ENCODE data around the gene SH3BGRL3.

SH3BGRL3 gene

GRCh38 chr1:26277719-26278118, 2.2 kb upstream of the SH3BGRL3 start:
- no peak for DNase-seq (ENCODE audit: low spot score)

GRCh38 chr1:26278303-26278702, 1.6 kb upstream of the SH3BGRL3 start:
- no peak for DNase-seq (ENCODE audit: low spot score)

- no peak for DNase-seq (ENCODE audit: low spot score)
Observed at GRCh38 chr1:26278724-26279455, 996 bp upstream of the SH3BGRL3 start.

- DNase-seq (ENCODE audit: low spot score) = no peak
Observed at GRCh38 chr1:26280333-26281042, 602 bp downstream of the SH3BGRL3 start.

DNA sequence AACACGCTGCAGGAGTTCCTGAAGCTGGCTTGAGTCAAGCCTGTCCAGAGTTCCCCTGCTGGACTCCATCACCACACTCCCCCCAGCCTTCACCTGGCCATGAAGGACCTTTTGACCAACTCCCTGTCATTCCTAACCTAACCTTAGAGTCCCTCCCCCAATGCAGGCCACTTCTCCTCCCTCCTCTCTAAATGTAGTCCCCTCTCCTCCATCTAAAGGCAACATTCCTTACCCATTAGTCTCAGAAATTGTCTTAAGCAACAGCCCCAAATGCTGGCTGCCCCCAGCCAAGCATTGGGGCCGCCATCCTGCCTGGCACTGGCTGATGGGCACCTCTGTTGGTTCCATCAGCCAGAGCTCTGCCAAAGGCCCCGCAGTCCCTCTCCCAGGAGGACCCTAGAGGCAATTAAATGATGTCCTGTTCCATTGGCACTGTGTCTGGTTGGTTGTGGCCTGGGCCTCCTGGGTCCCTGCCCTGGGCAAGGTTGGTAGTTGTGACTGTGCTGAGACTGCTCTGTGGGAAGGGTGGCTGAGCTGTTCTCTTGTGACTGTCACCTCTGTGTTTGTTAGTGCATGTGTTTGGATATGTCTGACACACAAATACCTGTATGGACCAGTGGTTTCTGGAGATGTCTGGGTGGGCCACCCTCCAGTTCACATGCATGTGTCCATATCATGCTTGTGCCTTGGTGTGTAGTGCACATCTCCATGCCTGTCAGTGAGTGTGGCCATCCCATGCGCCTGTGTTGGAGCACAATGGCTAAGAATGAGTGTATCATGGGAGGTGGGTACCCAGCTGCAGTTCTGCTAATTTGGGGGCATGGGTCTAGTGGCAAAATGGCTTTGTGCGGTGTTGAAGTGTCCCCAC, 1.4 kb downstream of the SH3BGRL3 start:
- no peak for DNase-seq (ENCODE audit: low spot score)

DNA sequence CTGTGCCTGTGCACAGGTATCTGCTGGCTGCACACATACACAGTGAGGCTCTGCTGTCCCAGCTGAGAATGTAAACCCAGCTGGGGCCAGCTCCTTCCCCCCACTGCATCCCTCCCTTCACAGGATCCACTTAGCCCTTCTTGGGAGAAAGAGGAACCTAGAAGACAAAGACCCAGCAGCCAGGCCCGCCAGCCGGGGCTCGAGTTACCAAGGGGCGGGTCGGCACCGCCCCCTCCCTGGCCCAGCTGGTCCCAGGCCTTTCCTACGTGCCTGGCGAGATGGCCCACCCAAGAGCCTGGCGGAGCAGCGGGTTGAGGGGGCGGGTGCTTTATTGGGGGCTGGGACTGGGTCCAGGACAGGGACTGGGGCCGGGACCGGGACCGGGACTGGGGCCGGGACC, 2.1 kb downstream of the SH3BGRL3 start:
- no peak for DNase-seq (ENCODE audit: low spot score)

DNA sequence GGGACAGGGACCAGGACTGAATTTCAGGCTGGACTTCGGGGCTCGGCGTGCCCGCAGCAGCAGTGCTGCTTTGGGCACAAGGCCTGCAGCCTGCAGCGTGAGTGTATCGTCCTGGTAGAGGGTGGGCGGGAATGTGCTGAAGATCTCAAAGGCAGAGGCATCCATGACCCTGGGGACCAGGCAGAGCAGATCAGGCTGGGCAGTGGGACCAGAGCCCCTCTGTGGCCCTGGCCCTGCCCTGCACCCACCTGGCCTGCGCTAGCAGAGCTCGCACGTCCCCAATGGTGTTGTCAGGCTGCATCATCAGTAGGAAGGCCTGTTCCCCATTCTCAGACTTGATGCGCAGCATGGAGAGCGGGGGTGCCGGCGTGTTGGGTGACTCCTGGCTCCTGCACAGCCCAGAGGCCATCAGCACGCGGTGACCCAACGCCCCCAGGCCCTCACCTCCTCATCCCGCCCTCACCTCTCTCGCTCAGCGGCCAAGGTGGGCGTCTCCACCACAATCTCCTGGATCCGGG, 2.6 kb downstream of the SH3BGRL3 start:
- no peak for DNase-seq (ENCODE audit: low spot score)

- DNase-seq (ENCODE audit: low spot score) = no peak
Observed at GRCh38 chr1:26283279-26283853, 3.5 kb downstream of the SH3BGRL3 start.

DNA sequence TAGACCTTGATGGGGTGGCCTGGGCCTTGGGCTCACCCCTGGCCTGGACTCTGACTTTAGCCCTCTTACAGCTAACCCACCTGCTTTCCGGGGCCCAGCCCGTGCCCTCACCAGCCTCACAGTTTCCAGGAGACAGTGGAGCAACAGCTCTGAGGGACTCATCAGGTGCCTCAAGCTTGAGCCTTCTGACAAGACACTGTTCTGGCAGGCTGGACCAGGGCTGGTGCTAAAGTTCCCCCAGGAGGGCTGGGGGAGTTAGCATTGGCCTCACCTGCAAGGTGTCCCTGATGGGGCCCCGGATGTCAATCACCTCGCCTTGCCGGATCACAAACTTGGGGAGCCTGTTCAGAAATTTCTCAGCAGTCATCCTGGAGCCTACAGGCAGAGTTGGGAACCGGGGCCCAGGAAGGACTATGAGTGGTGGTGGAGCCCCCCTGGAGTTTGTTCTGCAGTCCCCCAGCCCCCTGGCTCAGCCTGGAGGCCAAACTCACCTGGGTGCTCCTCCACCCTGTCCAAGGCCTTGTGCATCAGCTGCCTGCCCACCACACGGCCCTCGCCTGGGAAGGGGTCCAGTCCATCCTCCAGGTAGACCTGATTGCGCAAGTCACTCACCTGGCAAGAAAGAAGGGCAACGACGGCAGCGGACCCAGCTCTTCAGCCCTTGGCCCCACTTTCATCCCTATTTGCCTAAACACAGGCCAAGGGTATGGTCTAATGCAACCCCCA, 4.1 kb downstream of the SH3BGRL3 start:
- no peak for DNase-seq (ENCODE audit: low spot score)

DNA sequence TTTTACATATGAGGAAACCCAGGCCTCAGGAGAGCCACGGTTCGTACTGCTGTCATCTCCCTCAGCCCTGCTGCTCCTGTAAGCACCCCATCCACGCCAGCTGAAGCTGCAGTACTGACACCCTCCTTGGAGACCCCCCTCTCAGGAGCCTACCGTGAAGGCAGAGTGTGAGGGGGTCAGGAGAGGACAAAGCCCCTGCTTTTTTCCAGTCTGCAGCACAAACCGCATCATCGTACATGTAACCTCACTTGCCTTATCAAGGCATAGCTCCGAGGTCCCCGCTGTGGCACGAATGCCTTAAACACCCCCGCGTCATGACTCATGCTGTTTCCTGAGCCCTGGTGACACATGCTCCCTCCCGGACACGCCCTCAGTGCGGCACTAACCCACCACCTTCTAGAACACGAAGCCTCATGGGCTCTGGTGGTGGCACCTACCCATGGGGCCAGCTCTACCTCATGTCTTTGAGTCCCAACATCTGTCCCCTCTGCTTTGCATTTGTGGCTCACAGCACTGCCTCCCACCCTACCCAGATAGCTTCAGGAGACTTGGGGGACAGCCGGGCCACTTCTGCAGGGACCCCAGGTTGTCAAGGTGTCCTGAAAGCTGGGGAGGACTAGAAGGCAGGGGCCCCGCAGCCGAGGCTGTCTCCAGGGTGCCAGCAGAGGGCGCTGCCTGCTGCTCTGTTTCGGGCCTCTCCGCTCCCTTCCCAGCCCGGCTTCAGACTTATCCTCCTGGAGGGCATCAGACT, 4.9 kb downstream of the SH3BGRL3 start:
- DNase-seq (ENCODE audit: low spot score) = peak; percentile 44

DNA sequence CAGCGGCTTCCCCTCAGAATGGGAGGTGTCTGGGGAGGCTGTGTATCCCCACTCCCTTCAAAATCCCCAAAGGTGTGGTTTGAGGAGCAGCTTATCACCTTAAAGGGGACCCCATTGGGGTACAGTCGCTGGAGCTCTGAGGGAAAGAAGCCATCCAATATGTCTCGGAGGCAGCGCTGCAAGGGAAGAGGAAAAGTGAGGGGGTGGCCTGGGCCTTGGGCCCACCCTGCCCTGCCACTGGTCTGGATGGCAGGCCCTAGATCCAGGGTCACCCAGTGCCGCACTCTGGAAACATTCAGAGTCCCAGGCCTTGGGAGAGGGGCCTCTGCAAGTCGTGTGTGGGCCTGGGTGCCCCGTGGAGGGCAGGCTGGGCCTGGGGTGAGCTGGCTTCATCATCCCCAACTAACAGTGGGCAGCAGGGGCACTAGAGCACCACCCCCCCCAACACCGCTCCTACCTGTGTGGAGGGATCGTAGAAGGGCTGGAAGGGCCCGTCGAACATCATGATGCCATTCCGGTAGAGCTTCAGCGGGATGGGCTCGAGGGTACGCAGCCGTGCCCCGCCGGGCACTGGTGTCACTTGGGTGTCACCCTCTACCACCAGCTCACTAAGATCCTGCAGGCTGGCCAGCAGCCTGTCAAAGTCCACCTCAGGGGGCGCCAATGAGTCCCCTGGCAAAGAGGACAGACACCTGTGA, 5.6 kb downstream of the SH3BGRL3 start:
- DNase-seq (ENCODE audit: low spot score) = peak; percentile 29

DNA sequence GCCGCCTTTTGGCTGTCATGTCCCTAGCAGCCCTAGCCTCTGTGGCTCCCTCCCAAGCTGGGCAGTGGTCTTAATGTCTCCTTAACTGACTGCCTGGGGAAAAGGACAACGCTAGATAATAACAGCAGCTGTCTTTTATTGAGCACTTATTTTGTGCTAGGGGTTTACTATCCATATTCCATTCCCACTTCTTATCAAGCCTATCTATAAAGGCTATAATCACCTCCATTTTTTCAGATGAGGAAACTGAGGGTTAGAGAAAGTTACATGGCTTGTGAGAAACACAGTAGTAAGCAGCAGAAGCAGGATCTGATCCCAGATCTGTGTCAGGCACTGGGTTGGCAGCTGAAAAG, 6.2 kb downstream of the SH3BGRL3 start:
- DNase-seq (ENCODE audit: low spot score) = no peak

GRCh38 chr1:26287033-26287711, 7.3 kb downstream of the SH3BGRL3 start:
- DNase-seq (ENCODE audit: low spot score) = no peak

- DNase-seq (ENCODE audit: low spot score) = no peak
Observed at GRCh38 chr1:26287811-26288210, 7.9 kb downstream of the SH3BGRL3 start.

DNA sequence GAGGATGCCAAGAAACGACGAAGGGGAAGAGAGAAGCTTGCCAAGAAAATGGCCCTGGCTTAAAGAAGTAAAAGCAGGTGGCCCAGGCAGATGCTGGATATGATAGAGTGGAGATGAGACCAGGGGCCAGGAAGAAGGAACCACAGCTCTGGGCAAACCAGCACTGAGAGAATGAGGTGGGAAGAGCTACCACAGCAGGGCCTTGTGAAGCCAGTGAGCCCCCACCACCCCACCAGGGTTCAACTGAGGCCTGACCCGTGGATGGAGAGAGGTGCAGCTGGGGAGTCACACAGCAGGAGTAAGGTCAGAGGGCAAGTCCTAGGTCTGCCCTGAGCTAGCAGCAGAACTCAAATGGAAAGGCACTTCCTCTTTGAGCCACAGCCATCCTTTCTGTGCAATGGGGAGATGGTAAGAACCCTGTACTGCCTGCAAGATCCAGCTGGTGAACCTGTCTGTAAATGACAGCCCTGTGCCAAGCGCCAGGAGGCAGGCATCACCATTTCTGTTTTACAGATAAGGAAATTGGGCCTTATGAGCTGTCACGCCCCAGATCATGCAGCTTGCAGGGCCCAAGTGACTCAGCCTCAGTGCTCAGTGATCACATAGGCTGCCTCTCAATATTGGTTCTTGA, 8.5 kb downstream of the SH3BGRL3 start:
- DNase-seq (ENCODE audit: low spot score) = no peak

DNA sequence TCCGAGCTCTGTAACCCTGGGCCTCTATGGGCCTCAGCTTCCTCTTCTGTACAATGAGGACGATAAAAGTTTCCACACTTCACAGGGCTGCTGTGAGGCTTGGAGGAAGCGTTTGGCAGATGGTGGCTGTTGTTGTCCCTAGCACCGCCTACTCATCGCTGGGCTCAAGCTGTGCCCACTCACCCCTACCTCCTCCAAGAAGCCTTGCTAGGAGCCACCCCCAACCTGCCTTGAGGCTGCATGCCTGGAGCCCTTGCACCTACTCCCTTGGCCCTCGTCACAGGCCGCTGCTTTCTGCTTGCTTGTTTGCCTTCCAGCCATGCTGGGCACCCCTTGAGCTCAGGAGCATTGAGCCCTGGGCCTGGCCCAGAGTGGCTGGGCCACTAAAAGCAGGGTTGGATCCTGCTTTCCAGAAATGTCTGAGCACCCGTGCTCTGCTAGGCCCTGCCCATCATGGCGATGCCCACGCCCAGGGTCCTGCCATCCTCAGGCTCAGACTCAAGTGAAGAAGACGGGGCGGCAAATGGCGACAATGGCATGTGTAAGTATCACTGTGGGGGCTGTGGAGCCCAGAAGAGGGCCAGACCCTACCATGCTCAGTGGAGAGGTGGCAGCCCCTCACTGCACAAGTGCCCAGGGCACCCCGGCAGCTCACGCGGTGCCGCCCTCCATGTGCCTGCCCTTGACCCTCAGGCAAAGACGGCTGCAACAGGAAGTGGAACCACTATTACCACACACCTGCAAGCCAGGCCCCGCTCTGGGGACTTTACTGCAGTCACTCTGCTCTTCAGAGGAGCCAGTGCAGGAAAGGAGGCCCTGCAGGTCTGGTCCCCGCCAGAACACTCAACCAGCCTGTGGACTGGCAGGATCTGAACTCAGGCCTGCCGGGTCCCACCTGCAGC, 9.5 kb downstream of the SH3BGRL3 start:
- DNase-seq (ENCODE audit: low spot score) = no peak

- DNase-seq (ENCODE audit: low spot score) = no peak
Observed at GRCh38 chr1:26290122-26290881, 10.4 kb downstream of the SH3BGRL3 start.
